NCI-H446 treated with DMSO at 0.1 percent for 48 hours (cell line): Measurements from ENCODE around the gene WNT8A.

Experiments used
- DNase-seq: peaks from one replicate; lab custom pipeline; 2025; lab: John Stamatoyannopoulos, UW

Gene WNT8A

GRCh38 chr5:138091685-138092084 lies 7.9 kb downstream of the WNT8A start:
- no peak for DNase-seq

GRCh38 chr5:138092301-138092700 lies 8.5 kb downstream of the WNT8A start:
- no peak for DNase-seq

GRCh38 chr5:138093036-138093435 lies 9.2 kb downstream of the WNT8A start:
- DNase-seq: no peak

GRCh38 chr5:138095100-138095907 lies 11.5 kb downstream of the WNT8A start:
- DNase-seq: no peak

- DNase-seq: no peak
Measured at GRCh38 chr5:138096363-138096762, 12.5 kb downstream of the WNT8A start.

DNA sequence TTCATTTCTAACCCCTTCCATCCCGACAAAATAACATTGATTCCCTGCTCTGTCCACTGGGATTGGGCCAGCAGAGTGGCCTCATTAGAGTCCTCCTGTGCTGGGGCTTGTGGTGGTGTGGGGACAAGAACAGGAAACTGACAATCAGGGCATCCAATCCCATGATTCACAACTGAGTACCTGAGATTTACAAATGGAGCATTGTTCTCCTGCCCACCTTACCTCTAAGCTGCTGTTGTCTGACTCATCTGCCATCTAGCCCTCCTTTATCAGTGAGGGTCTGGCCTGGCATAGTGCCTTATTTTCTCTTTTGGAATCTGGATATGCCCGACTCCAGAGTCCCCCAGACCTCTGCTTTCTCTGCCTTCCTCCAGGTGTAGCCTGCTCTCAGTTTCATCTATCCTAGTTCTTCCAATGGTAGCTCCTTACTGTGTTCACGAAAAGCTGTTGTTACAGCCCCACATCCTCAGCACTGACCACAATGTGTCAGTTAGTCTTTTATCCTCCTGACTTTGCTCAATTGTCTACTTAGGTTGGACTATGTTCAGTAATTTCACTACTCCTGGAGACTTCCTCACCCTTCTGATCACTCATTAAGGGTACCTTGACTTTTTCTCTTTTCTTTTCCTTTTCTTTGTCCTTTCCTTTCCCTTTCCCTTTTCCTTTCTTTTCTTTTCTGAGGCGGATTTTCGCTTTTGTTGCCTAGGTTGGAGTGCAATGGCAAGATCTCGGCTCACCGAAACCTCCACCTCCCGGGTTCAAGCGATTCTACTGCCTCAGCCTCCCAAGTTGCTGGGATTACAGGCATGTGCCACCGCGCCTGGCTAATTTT lies 13.4 kb downstream of the WNT8A start:
- no peak for DNase-seq

DNA sequence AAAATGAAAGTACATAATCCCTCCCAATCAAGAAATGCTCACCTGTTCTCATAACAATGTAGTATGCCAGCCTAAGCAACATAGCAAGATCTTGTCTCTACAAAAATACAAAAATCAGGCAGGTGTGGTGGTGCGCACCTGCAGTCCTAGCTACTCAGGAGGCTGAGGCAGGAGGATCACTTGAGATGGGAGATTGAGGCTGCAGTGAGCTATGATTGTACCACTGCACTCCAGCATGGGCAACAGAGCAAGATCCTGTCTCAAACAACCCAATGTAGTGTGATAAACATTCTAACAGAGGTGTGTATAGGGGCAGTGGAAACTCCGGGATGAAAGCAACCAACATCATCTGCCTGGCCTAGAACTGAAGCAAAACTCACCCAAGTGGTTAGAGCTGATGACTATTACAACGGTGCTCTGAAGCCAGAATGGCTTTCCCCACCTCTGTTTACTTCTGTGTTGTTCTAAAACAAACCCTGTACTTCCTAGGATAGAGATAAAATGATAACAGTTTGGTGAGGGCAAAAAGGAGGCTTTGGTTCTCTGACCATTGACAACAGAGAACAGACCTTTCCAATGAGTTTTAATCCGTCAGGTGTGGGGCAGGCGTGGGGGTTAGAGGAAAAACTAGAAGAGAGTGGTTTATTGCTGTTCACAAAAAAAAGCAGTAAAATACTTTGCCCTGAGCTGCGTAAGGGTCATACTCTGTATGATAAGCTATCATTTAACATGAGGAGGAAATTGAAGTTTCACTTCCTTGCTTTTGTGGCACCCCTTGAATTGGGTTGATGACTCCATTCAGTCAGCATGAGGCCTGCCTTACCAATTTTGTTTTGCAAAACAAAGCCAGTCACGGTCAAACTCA lies 18.9 kb downstream of the WNT8A start:
- DNase-seq: no peak

DNA sequence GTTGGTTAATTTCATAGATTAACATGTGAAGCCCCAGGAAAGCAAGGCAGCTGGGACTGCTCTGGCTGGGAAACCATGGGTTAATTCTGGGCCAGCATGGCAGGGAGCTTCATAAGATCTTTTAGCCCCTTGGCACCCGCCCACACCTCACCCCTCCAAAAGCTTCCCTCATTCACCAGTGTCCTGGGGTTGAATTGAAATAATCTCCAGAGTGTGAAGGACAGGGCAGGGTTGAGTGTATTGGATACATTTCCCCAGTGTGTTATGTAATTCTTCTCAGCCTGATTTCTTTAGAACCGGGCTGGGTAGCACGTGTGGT lies 19.4 kb downstream of the WNT8A start:
- DNase-seq: no peak

GRCh38 chr5:138105709-138106108 lies 21.9 kb downstream of the WNT8A start:
- no peak for DNase-seq

DNA sequence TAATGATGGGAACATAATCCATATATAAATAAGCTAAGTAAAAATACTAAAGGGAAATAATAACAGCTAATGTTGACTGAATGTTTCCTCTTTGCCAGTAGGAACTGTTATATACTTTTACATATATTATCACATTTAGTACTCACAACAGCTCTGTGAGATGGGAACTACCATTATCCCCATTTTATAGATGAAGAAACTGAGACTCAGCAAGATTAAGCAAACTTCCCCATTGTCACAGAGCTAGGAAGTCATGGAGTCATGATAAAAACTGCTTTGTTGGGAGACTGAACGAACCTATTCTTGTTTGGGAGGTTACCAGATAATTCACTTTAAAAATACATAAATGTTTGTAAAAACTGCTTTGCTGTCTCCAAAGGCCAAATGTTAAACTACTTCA lies 23.4 kb downstream of the WNT8A start:
- no peak for DNase-seq

DNA sequence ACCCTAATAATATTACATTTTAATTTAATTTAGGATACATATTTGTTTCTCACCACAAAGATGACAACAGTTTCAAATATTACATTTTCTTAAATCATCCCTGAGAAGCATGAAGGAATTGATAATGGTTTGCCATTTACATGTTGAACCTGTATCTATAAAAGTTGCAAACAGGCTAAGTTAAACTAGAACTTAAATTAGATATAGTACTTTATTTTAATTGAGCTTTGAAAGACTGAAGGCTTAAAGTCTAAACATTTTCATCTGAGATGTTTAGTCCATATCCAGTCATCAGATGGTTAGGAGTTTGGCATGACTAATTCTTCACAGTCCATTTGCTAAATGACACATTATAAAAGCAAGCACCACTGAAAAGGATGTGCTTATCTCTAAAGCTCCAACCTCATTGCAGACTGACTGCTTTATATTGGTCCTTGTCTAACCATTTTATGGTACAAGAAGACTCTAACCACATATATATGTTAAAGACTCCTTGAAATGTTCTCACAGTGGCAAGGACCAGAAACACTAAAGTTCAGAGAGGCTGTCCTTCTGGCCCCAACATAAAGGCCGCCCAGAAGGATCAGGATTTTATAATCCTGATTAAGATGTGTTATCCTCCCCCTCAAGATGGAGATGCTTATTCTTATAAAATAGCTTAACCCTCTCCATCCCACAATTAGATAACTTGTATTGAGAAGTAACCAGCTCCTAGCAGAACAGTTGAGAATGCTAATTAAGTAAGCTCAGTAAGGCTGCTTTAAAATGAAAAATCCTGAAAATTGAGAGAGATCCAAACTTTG lies 25.8 kb downstream of the WNT8A start:
- DNase-seq: no peak

GRCh38 chr5:138110266-138110963 lies 26.6 kb downstream of the WNT8A start:
- no peak for DNase-seq

- no peak for DNase-seq
Measured at GRCh38 chr5:138111181-138111580, 27.3 kb downstream of the WNT8A start.

- no peak for DNase-seq
Measured at GRCh38 chr5:138111937-138112336, 28.1 kb downstream of the WNT8A start.

GRCh38 chr5:138115254-138115653 lies 31.4 kb downstream of the WNT8A start:
- no peak for DNase-seq

GRCh38 chr5:138128334-138128733 lies 44.5 kb downstream of the WNT8A start:
- DNase-seq: no peak

- DNase-seq: no peak
Measured at GRCh38 chr5:138129347-138129746, 45.5 kb downstream of the WNT8A start.

DNA sequence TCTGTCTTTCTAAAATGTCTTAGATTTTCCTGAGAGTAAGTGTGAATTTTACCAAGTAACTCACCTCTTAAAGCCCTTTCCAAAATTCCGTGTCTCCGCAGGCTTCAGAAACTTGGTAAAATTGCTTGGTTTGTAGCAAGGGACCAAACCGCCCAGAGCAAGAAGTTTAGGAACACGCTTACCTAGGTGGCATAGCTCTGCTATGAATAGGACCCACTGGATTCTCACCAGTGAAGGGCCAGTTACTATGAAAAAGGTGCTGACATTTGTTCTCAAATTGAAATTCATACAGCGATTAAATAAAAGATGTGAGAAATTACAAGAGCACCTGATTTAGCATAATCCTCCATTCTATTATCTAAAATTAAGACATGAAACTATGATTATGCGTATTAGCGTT lies 48.7 kb downstream of the WNT8A start:
- no peak for DNase-seq

DNA sequence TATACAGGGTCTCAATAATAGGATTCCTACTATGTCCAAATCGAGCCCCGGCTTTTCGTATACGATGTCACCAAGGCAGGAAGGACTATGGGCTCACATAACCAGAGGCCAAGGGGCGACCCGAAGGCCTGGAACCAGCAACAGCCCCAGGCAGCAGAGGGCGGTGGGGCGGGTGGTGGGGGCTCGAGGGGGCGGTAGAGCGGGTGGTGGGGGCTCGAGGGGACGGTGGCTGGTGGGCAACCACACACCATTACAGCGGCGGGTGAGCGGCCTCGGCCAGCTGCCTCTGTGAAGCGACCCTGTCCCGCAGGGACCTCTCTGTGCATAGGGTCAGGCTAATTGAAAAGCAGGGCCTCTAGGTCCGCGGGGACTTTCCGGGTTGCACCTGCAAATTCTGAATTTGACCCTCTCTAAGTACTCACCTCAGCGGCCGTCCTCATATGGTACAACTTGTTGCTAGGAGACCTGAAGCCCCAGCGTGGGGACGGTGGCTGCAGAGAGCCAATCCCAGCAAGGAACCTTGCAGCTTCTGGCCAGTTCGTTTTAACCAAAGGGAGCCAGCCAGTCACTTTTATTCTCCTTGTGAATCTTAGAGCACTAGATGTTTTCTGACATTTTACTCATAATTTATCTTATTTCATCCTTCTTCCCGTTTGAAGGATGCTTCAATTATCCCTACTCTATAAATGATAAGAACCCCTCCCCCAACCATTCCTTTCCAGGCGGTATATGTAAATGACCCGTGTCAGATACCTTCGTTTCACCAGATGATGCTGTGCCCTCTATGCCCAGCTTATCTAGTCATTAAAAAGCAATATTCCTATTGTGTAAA lies 55.3 kb downstream of the WNT8A start, which contains the start of gene NME5:
TSS of gene NME5 (minus strand) at position 480 of the 832 bp plus-strand sequence. CDS start 648 bp downstream, outside the sequence.
- no peak for DNase-seq

DNA sequence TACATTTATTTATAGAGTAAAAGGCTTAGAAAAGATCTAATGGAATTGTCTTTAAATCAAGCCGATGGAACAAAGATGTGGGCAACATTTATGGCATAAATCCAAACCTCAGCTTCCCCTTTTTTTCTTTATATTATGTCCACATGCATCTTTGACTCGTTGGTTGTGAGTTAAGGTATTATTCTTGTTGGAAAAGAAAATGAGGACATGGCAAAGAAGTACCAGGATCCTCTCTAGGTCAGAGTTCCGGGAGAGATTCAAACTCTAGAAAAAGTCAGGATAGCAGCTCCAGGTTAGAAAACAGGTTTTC lies 55.9 kb downstream of the WNT8A start:
- no peak for DNase-seq
